ENCODE data around the gene ZNF322.
A peak's percentile ranks its signal among the peaks of the same experiment; 100 is the strongest.

ZNF322 gene

GRCh38 chr6:26609463-26609862 is 50.1 kb downstream of the ZNF322 start:
- H4K20me1 ChIP-seq (ENCODE audit: insufficient read depth, low read length, poor library complexity, severe bottlenecking) = no peaks in the 10 kb centered on the region
- H3K4me3 ChIP-seq (ENCODE audit: low read length, poor library complexity, severe bottlenecking) = no peak overlapping the region
- H2AFZ ChIP-seq (ENCODE audit: low read length) = no peak overlapping the region
- H3K9me3 ChIP-seq (ENCODE audit: insufficient read depth, low read depth, low read length) = no peaks in the 10 kb centered on the region
- H3K27me3 ChIP-seq (ENCODE audit: insufficient read depth, low read length, poor library complexity, severe bottlenecking) = no peaks in the 10 kb centered on the region
- no peaks in the 10 kb centered on the region for H3F3A ChIP-seq (ENCODE audit: low read depth)
- H3K79me2 ChIP-seq (ENCODE audit: insufficient read depth, low read length) = no peaks in the 10 kb centered on the region
- H3K36me3 ChIP-seq (ENCODE audit: insufficient read depth, low read length) = no peaks in the 10 kb centered on the region
- peaks cover 3% of the 10 kb centered on the region for H3K4me1 ChIP-seq (ENCODE audit: insufficient read depth, low read length, poor library complexity, severe bottlenecking)
- no peaks in the 10 kb centered on the region for H3K9me2 ChIP-seq (replicated peaks; ENCODE audit: low read depth, low read length)
- no peak for TF ChIP-seq EZH2phosphoT487 (IDR thresholded peaks at IDR 0.05; ENCODE audit: borderline replicate concordance)
- TF ChIP-seq, protein P1, sequence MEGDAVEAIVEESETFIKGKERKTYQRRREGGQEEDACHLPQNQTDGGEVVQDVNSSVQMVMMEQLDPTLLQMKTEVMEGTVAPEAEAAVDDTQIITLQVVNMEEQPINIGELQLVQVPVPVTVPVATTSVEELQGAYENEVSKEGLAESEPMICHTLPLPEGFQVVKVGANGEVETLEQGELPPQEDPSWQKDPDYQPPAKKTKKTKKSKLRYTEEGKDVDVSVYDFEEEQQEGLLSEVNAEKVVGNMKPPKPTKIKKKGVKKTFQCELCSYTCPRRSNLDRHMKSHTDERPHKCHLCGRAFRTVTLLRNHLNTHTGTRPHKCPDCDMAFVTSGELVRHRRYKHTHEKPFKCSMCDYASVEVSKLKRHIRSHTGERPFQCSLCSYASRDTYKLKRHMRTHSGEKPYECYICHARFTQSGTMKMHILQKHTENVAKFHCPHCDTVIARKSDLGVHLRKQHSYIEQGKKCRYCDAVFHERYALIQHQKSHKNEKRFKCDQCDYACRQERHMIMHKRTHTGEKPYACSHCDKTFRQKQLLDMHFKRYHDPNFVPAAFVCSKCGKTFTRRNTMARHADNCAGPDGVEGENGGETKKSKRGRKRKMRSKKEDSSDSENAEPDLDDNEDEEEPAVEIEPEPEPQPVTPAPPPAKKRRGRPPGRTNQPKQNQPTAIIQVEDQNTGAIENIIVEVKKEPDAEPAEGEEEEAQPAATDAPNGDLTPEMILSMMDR (conservative IDR thresholded peaks at IDR 0.05; ENCODE audit: low read length) = no peak
- H3K4me2 ChIP-seq (ENCODE audit: low read depth, low read length, poor library complexity, severe bottlenecking) = no peak overlapping the region
- H3K9ac ChIP-seq (ENCODE audit: low read depth, low read length, poor library complexity, severe bottlenecking) = no peak overlapping the region

GRCh38 chr6:26607434-26608230 is 51.9 kb downstream of the ZNF322 start:
- Histone ChIP-seq H3K36me3 (ENCODE audit: insufficient read depth, low read length) (no peaks in the 10 kb centered on the region), H3K4me1 (ENCODE audit: insufficient read depth, low read length, poor library complexity, severe bottlenecking) (peaks cover 3% of the 10 kb centered on the region), H4K20me1 (ENCODE audit: insufficient read depth, low read length, poor library complexity, severe bottlenecking) (no peaks in the 10 kb centered on the region), H3K79me2 (ENCODE audit: insufficient read depth, low read length) (no peaks in the 10 kb centered on the region), H2AFZ (ENCODE audit: low read length) (peak overlapping the region; percentile 85), H3F3A (ENCODE audit: low read depth) (no peaks in the 10 kb centered on the region), H3K4me3 (ENCODE audit: low read length, poor library complexity, severe bottlenecking) (peak overlapping the region; percentile 40), H3K9ac (ENCODE audit: low read depth, low read length, poor library complexity, severe bottlenecking) (no peak overlapping the region), H3K9me2 (replicated peaks; ENCODE audit: low read depth, low read length) (no peaks in the 10 kb centered on the region), H3K27me3 (ENCODE audit: insufficient read depth, low read length, poor library complexity, severe bottlenecking) (no peaks in the 10 kb centered on the region), H3K4me2 (ENCODE audit: low read depth, low read length, poor library complexity, severe bottlenecking) (peak overlapping the region; percentile 56), H3K9me3 (ENCODE audit: insufficient read depth, low read depth, low read length) (no peaks in the 10 kb centered on the region)
- TF ChIP-seq EZH2phosphoT487 (IDR thresholded peaks at IDR 0.05; ENCODE audit: borderline replicate concordance) = no peak
- TF ChIP-seq, protein P1 (conservative IDR thresholded peaks at IDR 0.05; ENCODE audit: low read length) = peak; percentile 83

DNA sequence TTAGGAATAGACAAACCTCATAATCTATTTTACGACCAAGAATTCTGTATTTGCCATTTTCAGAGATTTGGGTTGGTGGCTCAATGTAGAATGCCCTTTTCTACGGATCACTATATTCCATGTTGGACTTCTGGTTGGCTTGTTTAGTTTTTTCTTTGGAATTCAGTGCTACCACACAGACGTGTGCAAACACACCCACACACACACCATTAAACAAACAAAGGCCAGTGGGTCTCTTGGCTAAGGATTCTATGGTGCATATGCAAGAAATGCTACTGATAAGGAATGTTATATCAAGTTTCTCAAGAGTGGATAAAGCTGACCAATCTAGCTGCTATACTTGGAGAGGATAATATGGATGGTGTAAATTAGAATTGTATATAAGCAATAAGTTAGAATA is 54.7 kb downstream of the ZNF322 start:
- H4K20me1 ChIP-seq (ENCODE audit: insufficient read depth, low read length, poor library complexity, severe bottlenecking) = no peaks in the 10 kb centered on the region
- TF ChIP-seq, protein P1 (conservative IDR thresholded peaks at IDR 0.05; ENCODE audit: low read length) = no peak
- TF ChIP-seq EZH2phosphoT487 (IDR thresholded peaks at IDR 0.05; ENCODE audit: borderline replicate concordance) = no peak
- H3K9ac ChIP-seq (ENCODE audit: low read depth, low read length, poor library complexity, severe bottlenecking) = no peak overlapping the region

More for the DNA sequence above, 54.7 kb downstream of the ZNF322 start:
- Histone ChIP-seq H3K9me3 (ENCODE audit: insufficient read depth, low read depth, low read length) (no peaks in the 10 kb centered on the region), H3F3A (ENCODE audit: low read depth) (no peaks in the 10 kb centered on the region), H3K4me3 (ENCODE audit: low read length, poor library complexity, severe bottlenecking) (no peak overlapping the region), H2AFZ (ENCODE audit: low read length) (no peak overlapping the region), H3K27me3 (ENCODE audit: insufficient read depth, low read length, poor library complexity, severe bottlenecking) (no peaks in the 10 kb centered on the region), H3K4me2 (ENCODE audit: low read depth, low read length, poor library complexity, severe bottlenecking) (no peak overlapping the region), H3K4me1 (ENCODE audit: insufficient read depth, low read length, poor library complexity, severe bottlenecking) (peaks cover 3% of the 10 kb centered on the region), H3K9me2 (replicated peaks; ENCODE audit: low read depth, low read length) (no peaks in the 10 kb centered on the region), H3K36me3 (ENCODE audit: insufficient read depth, low read length) (peaks cover 2% of the 10 kb centered on the region; the same call in 1 of the 2 replicates), H3K79me2 (ENCODE audit: insufficient read depth, low read length) (no peaks in the 10 kb centered on the region; the same call in 1 of the 2 replicates)
